Brain microvascular endothelial cell (primary cell): ENCODE results near the gene DNAJC15.
"Not testable (repeated sequence)": the region's sequence is repeated elsewhere in the genome, so short reads cannot be mapped to it uniquely, and the experiment has no call there.

ENCODE experiments used
- DNase-seq: peaks from one replicate; pipeline ENCODE4 v3.0.0-alpha.2; 2020
- H3K27ac ChIP-seq: fragments of 250-450 bp; sonication (Bioruptor Pico); 2 replicates; pipeline ENCODE4 v1.5.1; 2020; ENCODE audit warnings: mild to moderate bottlenecking, moderate library complexity
- H3K27me3 ChIP-seq: fragments of 250-450 bp; sonication (Bioruptor Pico); replicated peaks from 2 replicates; pipeline ENCODE4 v1.5.1; 2020; ENCODE audit warnings: mild to moderate bottlenecking
- H3K36me3 ChIP-seq: fragments of 250-450 bp; sonication (Bioruptor Pico); replicated peaks from 2 replicates; pipeline ENCODE4 v1.5.1; 2020; ENCODE audit warnings: mild to moderate bottlenecking
- H3K4me3 ChIP-seq: 2 replicates; pipeline ENCODE4 v1.5.1; 2011; ENCODE audit warnings: low read depth, mild to moderate bottlenecking, control low read depth, low read length, moderate library complexity
- in situ Hi-C: cut with HindIII; loops from 2 replicates; pipeline ENCODE4 v1.10.0; 2017; ENCODE audit warnings: low sequenced_read_pairs, low pct_ligation_motif_present
- TF ChIP-seq, protein P1 (sequence below): IDR thresholded peaks from 2 replicates; pipeline ENCODE4 v1.5.1; 2011; ENCODE audit warnings: low read depth, mild to moderate bottlenecking, moderate library complexity, low read length, control low read depth, inconsistent platforms; ENCODE audit errors: missing control alignments

The DNAJC15 gene

DNA sequence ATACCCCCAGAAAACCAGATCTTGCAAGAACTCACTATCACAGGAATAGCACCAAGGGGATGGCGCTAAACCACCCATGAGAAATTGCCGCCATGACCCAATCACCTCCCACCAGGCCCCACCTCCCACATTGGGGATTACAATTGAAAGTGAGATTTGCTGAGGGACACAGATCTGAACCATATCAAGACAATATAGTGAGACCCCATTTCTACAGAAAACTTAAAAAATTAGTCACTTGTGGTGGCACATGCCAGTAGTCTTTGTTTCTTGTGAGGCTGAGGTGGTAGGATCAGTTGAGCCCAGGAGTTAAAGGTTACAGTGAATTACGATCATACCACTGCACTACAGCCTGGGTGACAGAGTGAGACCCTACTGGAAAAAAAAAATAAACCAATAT lies 9.7 kb downstream of the DNAJC15 start:
- no peak overlapping the region for H3K4me3 ChIP-seq
- H3K36me3 ChIP-seq = peaks cover 8% of the 10 kb centered on the region
- TF ChIP-seq, protein P1, sequence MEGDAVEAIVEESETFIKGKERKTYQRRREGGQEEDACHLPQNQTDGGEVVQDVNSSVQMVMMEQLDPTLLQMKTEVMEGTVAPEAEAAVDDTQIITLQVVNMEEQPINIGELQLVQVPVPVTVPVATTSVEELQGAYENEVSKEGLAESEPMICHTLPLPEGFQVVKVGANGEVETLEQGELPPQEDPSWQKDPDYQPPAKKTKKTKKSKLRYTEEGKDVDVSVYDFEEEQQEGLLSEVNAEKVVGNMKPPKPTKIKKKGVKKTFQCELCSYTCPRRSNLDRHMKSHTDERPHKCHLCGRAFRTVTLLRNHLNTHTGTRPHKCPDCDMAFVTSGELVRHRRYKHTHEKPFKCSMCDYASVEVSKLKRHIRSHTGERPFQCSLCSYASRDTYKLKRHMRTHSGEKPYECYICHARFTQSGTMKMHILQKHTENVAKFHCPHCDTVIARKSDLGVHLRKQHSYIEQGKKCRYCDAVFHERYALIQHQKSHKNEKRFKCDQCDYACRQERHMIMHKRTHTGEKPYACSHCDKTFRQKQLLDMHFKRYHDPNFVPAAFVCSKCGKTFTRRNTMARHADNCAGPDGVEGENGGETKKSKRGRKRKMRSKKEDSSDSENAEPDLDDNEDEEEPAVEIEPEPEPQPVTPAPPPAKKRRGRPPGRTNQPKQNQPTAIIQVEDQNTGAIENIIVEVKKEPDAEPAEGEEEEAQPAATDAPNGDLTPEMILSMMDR = no peak
- H3K27ac ChIP-seq = no peak overlapping the region
- in situ Hi-C loops = no loop called here
- H3K27me3 ChIP-seq = no peaks in the 10 kb centered on the region
- no peak for DNase-seq

DNA sequence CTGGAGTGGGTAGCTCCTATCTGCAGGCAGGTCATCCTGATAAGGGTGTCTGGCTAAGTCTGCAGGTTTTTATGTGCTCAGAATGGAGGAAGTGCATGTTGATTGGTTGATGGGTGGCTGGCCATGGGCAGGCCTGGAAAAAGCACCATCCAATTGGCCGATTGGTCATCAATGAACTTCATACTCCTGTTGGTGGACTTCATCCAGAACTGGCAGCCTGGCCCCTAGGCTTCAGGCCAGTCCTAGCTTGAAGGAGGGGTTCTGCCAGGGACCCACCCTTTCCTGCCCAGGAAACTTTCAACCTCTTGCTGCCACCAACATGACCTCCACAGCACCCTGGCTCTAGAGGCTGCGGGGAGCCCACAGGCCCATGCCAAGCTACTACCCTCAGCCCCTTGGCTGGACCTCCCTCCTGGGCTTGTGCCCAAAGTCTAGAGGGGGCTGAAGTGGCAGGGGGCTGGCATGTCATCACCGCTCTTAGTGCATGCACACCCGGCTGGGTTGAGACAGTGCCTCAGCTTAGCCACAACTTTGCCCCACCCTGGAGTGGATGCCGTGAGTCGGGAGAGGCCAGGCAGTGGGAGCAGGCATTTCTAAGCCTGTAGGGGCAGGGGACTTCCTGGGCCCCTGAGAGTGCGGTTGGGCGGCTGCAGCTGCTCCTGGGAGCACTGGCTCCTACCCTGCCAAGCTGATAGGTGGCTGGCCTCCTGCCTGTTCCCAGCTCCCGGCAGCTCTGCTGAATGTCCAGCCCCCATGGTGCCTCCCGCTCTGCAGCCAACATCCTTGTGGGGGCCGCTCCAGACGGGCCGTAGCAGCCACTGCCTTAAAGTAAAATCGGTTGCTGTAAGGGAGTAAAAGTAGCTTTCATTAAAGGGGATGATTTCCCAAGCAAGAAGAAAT lies 13.2 kb downstream of the DNAJC15 start:
- TF ChIP-seq, protein P1 = no peak
- H3K36me3 ChIP-seq = peaks cover 8% of the 10 kb centered on the region
- no peak overlapping the region for H3K27ac ChIP-seq
- in situ Hi-C loops = no loop called here
- no peak for DNase-seq
- H3K27me3 ChIP-seq = no peaks in the 10 kb centered on the region
- no peak overlapping the region for H3K4me3 ChIP-seq

DNA sequence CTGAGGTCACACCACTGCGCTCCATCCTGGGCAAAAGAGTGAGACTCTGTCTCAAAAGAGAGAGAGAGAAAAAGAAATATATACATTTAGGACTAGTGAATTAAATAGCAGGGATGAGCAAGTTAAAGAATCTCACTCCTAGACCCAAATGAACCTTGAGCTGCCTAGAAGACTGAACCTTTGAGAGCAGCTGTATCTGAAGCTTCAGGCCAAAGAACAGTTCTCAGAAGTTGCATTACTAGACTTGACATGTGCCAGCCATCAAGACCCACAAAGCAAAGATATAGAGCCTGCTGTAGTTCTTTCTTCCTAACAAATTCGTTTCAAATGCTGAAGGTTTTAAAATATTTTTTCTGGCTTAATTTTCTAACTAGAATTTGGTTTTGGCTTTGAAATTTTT lies 16.6 kb downstream of the DNAJC15 start:
- H3K27me3 ChIP-seq = no peaks in the 10 kb centered on the region
- no peak overlapping the region for H3K27ac ChIP-seq
- in situ Hi-C loops = no loop called here
- TF ChIP-seq, protein P1 = no peak
- DNase-seq = no peak
- H3K36me3 ChIP-seq = no peaks in the 10 kb centered on the region
- no peak overlapping the region for H3K4me3 ChIP-seq

DNA sequence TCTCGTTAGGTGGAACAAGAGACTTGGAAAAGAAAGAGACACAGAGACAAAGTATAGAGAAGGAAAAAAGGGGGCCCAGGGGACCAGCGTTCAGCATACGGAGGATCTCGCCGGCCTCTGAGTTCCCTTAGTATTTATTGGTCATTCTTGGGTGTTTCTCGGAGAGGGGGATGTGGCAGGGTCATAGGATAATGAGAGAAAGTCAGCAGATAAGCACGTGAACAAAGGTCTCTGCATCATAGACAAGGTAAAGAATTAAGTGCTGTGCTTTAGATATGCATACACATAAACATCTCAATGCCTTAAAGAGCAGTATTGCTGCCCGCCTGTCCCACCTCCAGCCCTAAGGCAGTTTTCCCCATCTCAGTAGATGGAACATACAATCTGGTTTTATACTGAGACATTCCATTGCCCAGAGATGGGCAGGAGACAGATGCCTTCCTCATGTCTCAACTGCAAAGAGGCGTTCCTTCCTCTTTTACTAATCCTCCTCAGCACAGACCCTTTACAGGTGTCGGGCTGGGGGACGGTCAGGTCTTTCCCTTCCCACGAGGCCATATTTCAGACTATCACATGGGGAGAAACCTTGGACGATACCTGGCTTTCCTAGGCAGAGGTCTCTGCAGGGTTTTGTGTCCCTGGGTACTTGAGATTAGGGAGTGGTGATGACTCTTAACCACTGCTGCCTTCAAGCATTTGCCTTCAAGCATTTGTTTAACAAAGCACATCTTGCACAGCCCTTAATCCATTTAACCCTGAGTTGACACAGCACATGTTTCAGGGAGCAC lies 17.4 kb downstream of the DNAJC15 start:
- H3K4me3 ChIP-seq, DNase-seq, in situ Hi-C loops, H3K27me3 ChIP-seq, H3K36me3 ChIP-seq, H3K27ac ChIP-seq: not testable (repeated sequence)

DNA sequence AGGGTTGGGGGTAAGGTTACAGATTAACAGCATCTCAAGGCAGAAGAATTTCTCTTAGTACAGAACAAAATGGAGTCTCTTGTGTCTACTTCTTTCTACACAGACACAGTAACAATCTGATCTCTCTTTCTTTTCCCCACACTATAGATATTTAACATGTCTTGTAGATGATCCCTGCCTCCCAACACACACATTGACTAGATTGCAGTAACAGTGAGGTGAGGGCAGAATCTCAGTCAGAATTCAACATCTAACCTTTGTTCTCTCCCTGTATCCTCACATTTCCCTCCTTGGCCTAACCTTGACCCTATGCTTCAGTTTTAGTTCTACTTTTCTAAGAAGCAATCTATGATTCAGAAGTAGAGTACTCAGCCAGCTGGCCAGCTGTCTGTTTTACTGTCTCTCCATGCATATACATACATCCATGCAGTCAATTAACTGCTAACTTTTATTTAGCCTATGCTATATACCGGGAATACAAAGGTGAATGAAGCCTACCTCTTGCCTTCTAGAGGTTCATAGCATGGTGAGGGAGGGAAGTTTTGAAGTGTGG lies 18.1 kb downstream of the DNAJC15 start:
- H3K4me3 ChIP-seq = no peak overlapping the region
- H3K36me3 ChIP-seq = no peaks in the 10 kb centered on the region
- no peak for DNase-seq
- TF ChIP-seq, protein P1 = no peak
- no peaks in the 10 kb centered on the region for H3K27me3 ChIP-seq
- in situ Hi-C loops = no loop called here
- H3K27ac ChIP-seq = no peak overlapping the region

DNA sequence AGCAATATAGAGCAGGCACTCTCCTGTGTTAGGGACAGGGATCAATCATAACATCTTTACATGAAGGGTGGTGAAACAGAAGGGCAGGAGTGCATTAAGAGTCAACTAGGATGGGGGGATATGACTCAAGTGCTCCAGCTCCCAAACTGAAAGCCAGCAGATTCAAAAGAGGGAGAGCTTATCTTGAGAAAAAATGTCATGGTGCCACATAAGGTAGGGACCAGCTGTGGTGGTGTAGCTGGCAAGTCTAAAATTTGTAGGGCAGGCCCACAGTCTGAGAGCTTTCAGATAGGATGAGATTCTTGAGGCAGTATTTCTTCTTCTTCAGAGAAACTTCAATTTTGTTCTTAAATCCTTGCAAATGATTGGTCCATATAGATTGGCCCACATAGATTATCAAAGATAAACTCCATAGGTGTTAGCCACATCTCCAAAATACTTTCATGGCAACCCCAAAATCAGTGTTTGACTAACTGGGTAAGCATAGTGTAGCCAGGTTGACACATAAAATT lies 19.1 kb downstream of the DNAJC15 start:
- no peak for DNase-seq
- Histone ChIP-seq H3K36me3 (no peaks in the 10 kb centered on the region), H3K27me3 (no peaks in the 10 kb centered on the region), H3K4me3 (no peak overlapping the region), H3K27ac (no peak overlapping the region)
- in situ Hi-C loops = no loop called here
- TF ChIP-seq, protein P1 = no peak
